Suprapubic skin (tissue), 4 donors: ENCODE measurements around the gene TVP23B.
"Not testable (repeated sequence)": the region's sequence is repeated elsewhere in the genome, so short reads cannot be mapped to it uniquely, and the experiment has no call there.

Experiments
- CTCF ChIP-seq, 2 donors: fragments of 200-600 bp in 1 of 2; fragments of 450-650 bp in 1 of 2; sonication (generic) in 1 of 2; IDR thresholded peaks; one replicate each; pipeline ENCODE4 v1.5.1; 2016 to 2019; ENCODE audit warnings: antibody characterized with exemption in 2 of 2, mild to moderate bottlenecking in 1 of 2, moderate library complexity in 1 of 2
- POLR2A ChIP-seq, 2 donors: fragments of 450-650 bp; IDR thresholded peaks; one replicate each; pipeline ENCODE4 v1.6.1; 2017; ENCODE audit warnings: antibody characterized with exemption in 2 of 2, mild to moderate bottlenecking in 2 of 2, moderate library complexity in 2 of 2
- POLR2AphosphoS5 ChIP-seq, 3 donors: sonication (generic); formaldehyde crosslinking; IDR thresholded peaks; one replicate each; pipeline ENCODE4 v1.6.1; 2017; ENCODE audit warnings: antibody characterized with exemption in 3 of 3

GRCh38 chr17:18732438-18732837 lies 48.5 kb upstream of the TVP23B start:
- not testable (repeated sequence) for TF ChIP-seq POLR2AphosphoS5, CTCF, POLR2A (IDR thresholded peaks at IDR 0.05)
